ENCODE measurements around the gene HID1. TPM values are rescaled to one million over a fixed set of nuclear protein-coding genes. Genes with fewer than 3 reads are reported as not detected.

HID1 gene
- total RNA-seq, 4 donors from 2014 or later: 2.2 to 4.3 (median 2.9) TPM

DNA sequence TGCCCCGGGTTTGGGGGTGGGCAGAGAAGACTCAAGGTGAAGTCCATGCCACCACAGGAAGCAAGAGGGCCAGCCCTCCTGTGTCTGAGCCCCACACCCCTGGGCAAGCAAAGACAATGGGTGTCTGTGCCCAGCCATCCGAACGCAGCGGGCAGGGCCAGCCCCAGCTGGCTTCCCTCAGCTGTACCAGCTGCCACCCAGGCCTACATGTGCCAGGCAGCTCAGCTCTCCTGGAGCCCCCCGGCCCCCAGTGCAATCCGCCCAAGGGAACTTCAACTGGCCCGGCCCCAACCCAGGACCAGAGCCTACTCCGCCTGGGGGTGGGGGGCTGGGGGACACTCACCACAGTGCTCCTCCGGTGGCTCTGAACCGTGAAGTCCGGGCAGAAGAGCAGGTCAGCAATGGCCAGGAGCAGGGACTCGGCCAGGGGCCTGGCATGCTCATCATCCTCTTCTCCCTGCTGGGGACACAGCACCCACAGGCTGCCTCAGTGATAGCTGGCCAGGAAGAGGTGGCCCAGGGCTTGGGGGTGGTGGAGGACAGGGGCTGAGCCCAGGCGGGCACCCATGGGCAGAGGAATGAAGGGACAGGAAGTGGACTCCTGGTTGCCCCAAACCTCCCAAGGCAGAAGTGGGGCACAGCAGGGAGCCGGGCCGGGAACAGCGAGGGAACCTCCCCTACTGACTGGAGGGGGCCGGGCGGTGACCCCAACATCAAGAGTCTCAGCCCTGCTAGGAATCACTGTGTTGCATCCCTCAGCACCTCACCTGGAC is 9.8 kb downstream of the HID1 start:
- no peaks in the 10 kb centered on the region for H3K4me1 ChIP-seq
- intact Hi-C loops (cut with DNase I; ENCODE audit: low total_unique reads) (no loop called here), in situ Hi-C loops (cut with MboI; ENCODE audit: low sequenced_read_pairs in 4 of 4) (loop anchor here in 1 of 4 donors (25.0 kb wide), 1 partner anchor 224 kb away; the partner anchor contains the start of gene SUMO2)
- no peak for DNase-seq
- H3K27me3 ChIP-seq: no peaks in the 10 kb centered on the region
- no peaks in the 10 kb centered on the region for H3K36me3 ChIP-seq
- H3K27ac ChIP-seq: no peak overlapping the region
- TF ChIP-seq, protein P1, sequence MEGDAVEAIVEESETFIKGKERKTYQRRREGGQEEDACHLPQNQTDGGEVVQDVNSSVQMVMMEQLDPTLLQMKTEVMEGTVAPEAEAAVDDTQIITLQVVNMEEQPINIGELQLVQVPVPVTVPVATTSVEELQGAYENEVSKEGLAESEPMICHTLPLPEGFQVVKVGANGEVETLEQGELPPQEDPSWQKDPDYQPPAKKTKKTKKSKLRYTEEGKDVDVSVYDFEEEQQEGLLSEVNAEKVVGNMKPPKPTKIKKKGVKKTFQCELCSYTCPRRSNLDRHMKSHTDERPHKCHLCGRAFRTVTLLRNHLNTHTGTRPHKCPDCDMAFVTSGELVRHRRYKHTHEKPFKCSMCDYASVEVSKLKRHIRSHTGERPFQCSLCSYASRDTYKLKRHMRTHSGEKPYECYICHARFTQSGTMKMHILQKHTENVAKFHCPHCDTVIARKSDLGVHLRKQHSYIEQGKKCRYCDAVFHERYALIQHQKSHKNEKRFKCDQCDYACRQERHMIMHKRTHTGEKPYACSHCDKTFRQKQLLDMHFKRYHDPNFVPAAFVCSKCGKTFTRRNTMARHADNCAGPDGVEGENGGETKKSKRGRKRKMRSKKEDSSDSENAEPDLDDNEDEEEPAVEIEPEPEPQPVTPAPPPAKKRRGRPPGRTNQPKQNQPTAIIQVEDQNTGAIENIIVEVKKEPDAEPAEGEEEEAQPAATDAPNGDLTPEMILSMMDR (IDR thresholded peaks at IDR 0.05 in 4 of 5, conservative IDR thresholded peaks at IDR 0.05 in 1 of 5): no peak
- TF ChIP-seq POLR2A (IDR thresholded peaks at IDR 0.05): no peak
- H3K9me3 ChIP-seq: no peaks in the 10 kb centered on the region
- no peak overlapping the region for H3K4me3 ChIP-seq
- no peak for ATAC-seq

DNA sequence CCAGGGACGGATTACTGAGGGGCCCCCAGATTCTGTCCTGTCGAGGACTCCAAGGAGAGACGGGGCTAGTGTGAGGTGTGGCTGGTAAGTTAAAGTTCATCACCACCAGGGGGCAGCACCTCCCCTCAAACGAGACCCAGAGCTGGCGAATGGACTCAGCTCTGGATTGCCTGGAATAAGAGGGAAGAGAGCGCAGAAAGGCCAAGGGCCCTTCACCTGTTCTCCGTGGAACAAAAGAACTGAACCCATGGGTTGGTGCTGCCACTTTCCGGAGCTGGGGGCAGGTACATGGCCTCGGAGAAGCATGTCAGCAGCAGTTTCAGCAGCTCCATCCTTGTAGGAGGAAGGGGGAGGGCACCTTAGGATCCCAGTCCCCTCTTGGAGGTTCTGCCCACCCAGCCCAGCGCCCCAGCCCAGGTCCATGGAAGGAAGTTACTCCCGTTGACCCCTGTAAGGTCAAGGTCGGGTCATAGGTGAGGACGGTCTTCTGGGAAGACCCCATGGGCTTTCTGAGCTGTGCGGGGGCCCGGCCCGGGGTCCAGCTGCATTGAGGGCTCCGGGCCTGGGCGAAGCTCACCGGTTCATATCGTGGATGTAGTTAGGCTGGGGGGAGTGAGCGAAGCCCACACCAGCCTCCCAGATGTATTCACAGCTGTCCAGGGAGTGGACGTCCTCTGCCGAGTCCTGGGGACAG is 10.8 kb downstream of the HID1 start:
- Histone ChIP-seq H3K9me3 (no peaks in the 10 kb centered on the region), H3K4me1 (no peaks in the 10 kb centered on the region), H3K27me3 (no peaks in the 10 kb centered on the region), H3K36me3 (no peaks in the 10 kb centered on the region), H3K27ac (no peak overlapping the region), H3K4me3 (no peak overlapping the region)
- in situ Hi-C loops (cut with MboI; ENCODE audit: low sequenced_read_pairs in 4 of 4) (loop anchor here in 1 of 4 donors (25.0 kb wide), 1 partner anchor 225 kb away; the partner anchor contains the start of gene SUMO2), intact Hi-C loops (cut with DNase I; ENCODE audit: low total_unique reads) (loop anchor here (1.0 kb wide), 3 partner anchors 25 to 239 kb away; partner anchors contain the start of gene CDR2L)
- ATAC-seq: peak; percentile 93 to 96
- TF ChIP-seq POLR2A (IDR thresholded peaks at IDR 0.05): no peak
- TF ChIP-seq, protein P1 (IDR thresholded peaks at IDR 0.05 in 4 of 5, conservative IDR thresholded peaks at IDR 0.05 in 1 of 5): peak; percentile 64 to 90 (median 85)
- peak; percentile 71 to 78 for DNase-seq

DNA sequence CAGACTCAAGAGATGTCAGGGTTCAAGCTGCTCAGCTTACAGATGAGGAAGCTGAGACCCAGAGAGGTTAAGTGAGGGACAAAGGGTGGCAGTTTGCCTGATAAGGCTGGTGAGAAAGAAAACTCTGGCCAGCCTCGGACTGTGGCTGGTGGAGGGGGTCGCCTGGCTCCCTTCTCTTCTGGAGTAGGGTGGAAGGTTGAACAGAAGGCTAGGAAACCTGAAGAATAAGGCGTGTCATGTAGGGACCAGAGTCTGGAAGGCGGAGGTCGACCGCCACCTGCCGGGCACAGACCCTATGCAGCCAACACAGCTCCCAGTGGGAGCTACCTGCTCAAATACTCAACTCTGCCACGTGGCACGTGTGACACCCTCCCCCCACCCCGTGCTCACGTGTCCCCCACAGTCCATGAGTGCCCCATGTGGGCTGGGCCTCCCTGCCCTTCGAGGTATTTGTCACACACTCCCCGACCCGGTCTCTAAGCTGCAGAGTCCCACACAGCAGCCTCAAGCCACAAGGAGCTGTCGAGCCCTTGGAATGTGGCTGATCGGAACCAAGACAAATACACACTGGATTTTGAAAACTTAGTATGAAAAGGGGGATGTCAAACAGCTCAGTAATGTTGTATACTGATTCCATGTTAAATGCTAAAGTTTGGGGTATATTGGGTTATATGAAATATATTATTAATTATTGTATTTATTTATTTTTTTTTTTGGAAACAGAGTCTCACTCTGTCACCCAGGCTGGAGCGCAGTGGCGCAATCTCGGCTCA is 11.8 kb downstream of the HID1 start:
- Histone ChIP-seq H3K27me3 (no peaks in the 10 kb centered on the region), H3K36me3 (no peaks in the 10 kb centered on the region), H3K4me1 (no peaks in the 10 kb centered on the region), H3K4me3 (no peak overlapping the region), H3K9me3 (no peaks in the 10 kb centered on the region), H3K27ac (no peak overlapping the region)
- ATAC-seq (no peak), DNase-seq (no peak)
- intact Hi-C loops (cut with DNase I; ENCODE audit: low total_unique reads): loop anchor here (1.0 kb wide), 3 partner anchors 27 to 241 kb away; partner anchors contain the start of gene CDR2L
- in situ Hi-C loops (cut with MboI; ENCODE audit: low sequenced_read_pairs in 4 of 4): loop anchor here in 1 of 4 donors (25.0 kb wide), 1 partner anchor 227 kb away; the partner anchor contains the start of gene SUMO2
- TF ChIP-seq, protein P1 (IDR thresholded peaks at IDR 0.05 in 4 of 5, conservative IDR thresholded peaks at IDR 0.05 in 1 of 5): no peak
- TF ChIP-seq POLR2A (IDR thresholded peaks at IDR 0.05): no peak

DNA sequence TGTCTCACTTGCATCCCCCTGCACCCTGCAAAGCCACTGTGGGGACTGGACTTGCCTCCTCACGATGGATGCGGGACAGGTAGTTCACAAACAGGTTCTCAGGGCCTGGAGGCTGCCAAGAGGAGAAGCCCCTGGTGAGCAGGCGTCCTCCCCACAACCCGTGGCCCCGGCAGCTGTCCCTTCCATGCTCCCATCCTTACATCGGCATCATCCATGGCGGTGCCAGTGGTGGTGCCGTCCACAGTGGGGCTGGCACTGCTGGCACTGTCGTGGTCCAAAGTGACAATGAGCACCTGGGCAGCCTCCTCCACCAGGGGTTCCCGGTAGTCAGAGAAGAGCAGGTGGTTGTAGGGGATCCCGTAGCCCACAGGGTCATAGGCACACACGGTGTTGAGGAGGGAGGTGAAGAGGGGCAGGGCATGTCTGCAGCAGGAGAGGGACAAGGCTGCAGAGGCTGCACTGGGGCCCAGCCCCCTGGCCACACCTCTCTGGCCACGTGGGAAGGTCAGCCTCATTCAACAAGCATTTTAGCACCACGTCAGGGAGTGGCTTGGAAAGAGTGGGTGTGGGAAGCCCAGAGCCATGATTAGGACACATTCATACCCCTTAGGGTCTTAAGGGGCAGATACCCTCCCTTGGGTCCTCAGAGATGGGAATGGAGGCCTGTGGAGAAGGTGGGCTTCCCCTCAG is 12.6 kb downstream of the HID1 start:
- intact Hi-C loops (cut with DNase I; ENCODE audit: low total_unique reads): loop anchor here (5.0 to 10.0 kb wide), 2 partner anchors 168 to 215 kb away; partner anchors contain the start of gene NHERF1
- H3K36me3 ChIP-seq: no peaks in the 10 kb centered on the region
- ATAC-seq (no peak), DNase-seq (no peak)
- H3K27ac ChIP-seq: no peak overlapping the region
- no peaks in the 10 kb centered on the region for H3K27me3 ChIP-seq
- in situ Hi-C loops (cut with MboI; ENCODE audit: low sequenced_read_pairs in 4 of 4): loop anchor here in 1 of 4 donors (25.0 kb wide), 1 partner anchor 227 kb away; the partner anchor contains the start of gene SUMO2
- TF ChIP-seq, protein P1 (IDR thresholded peaks at IDR 0.05 in 4 of 5, conservative IDR thresholded peaks at IDR 0.05 in 1 of 5): no peak
- H3K4me3 ChIP-seq: no peak overlapping the region
- no peaks in the 10 kb centered on the region for H3K9me3 ChIP-seq
- H3K4me1 ChIP-seq: no peaks in the 10 kb centered on the region
